Astrocyte (in vitro differentiated cells and primary cell): ENCODE results near the gene PLD6. TPM values are rescaled to one million over a fixed set of nuclear protein-coding genes. Genes with fewer than 3 reads are reported as not detected.
"Not testable (repeated sequence)": the region's sequence is repeated elsewhere in the genome, so short reads cannot be mapped to it uniquely, and the experiment has no call there.

Source experiments
- DNase-seq: peaks from one replicate; pipeline ENCODE4 v3.0.0-alpha.2; 2010; ENCODE audit warnings: low read depth
- FAIRE-seq: peaks from 2 replicates; lab custom pipeline; 2011; peaks lifted over from hg19 to GRCh38; lab: Jason Lieb, UNC
- H2AFZ ChIP-seq: 2 replicates; pipeline ENCODE4 v1.6.0; 2012; ENCODE audit warnings: low read depth, low read length, inconsistent platforms
- H3K27ac ChIP-seq: 2 replicates; pipeline ENCODE4 v1.5.1; 2011; ENCODE audit warnings: low read depth, low read length, inconsistent platforms
- H3K27me3 ChIP-seq: 2 replicates; pipeline ENCODE4 v1.6.0; 2011; ENCODE audit warnings: low read length, inconsistent platforms; ENCODE audit not compliant: insufficient read depth
- H3K36me3 ChIP-seq: 2 replicates; pipeline ENCODE4 v1.5.1; 2011; ENCODE audit warnings: low read length, inconsistent platforms; ENCODE audit not compliant: insufficient read depth
- H3K4me1 ChIP-seq: 2 replicates; pipeline ENCODE4 v1.5.1; 2011; ENCODE audit warnings: low read length, inconsistent platforms; ENCODE audit not compliant: insufficient read depth
- H3K4me2 ChIP-seq: 2 replicates; pipeline ENCODE4 v1.6.0; 2012; ENCODE audit warnings: low read length, inconsistent platforms
- H3K4me3 ChIP-seq: 2 replicates; pipeline ENCODE4 v1.5.1; 2011; ENCODE audit warnings: low read depth, mild to moderate bottlenecking, low read length, inconsistent platforms; ENCODE audit not compliant: insufficient read depth
- H3K79me2 ChIP-seq: 2 replicates; pipeline ENCODE4 v1.6.0; 2012; ENCODE audit warnings: mild to moderate bottlenecking, low read length, inconsistent platforms; ENCODE audit not compliant: insufficient read depth
- H3K9ac ChIP-seq: 2 replicates; pipeline ENCODE4 v1.6.0; 2012; ENCODE audit warnings: mild to moderate bottlenecking, low read length, inconsistent platforms
- H3K9me3 ChIP-seq: 2 replicates; pipeline ENCODE4 v1.5.1; 2012; ENCODE audit warnings: low read depth, mild to moderate bottlenecking, low read length, inconsistent platforms; ENCODE audit not compliant: insufficient read depth
- H4K20me1 ChIP-seq: 2 replicates; pipeline ENCODE4 v1.6.0; 2012; ENCODE audit warnings: low read length, inconsistent platforms; ENCODE audit not compliant: insufficient read depth
- H3K27ac Mint-ChIP-seq: one replicate; pipeline ENCODE4 v1.8.0; 2021; ENCODE audit warnings: mild to moderate bottlenecking, mixed read lengths; ENCODE audit not compliant: unreplicated experiment
- H3K27me3 Mint-ChIP-seq: one replicate; pipeline ENCODE4 v1.8.0; 2021; ENCODE audit warnings: low read depth, mixed read lengths; ENCODE audit not compliant: unreplicated experiment
- H3K36me3 Mint-ChIP-seq: one replicate; pipeline ENCODE4 v1.8.0; 2021; ENCODE audit warnings: low read depth, mixed read lengths; ENCODE audit not compliant: unreplicated experiment
- H3K4me1 Mint-ChIP-seq: one replicate; pipeline ENCODE4 v1.8.0; 2021; ENCODE audit warnings: low read depth, mixed read lengths; ENCODE audit not compliant: unreplicated experiment
- H3K4me3 Mint-ChIP-seq: one replicate; pipeline ENCODE4 v1.8.0; 2021; ENCODE audit warnings: mild to moderate bottlenecking, moderate library complexity, mixed read lengths; ENCODE audit not compliant: unreplicated experiment
- H3K9me3 Mint-ChIP-seq: one replicate; pipeline ENCODE4 v1.8.0; 2021; ENCODE audit warnings: mild to moderate bottlenecking, mixed read lengths; ENCODE audit not compliant: unreplicated experiment
- EZH2 ChIP-seq: IDR thresholded peaks from 2 replicates; pipeline ENCODE4 v1.6.1; 2012; ENCODE audit warnings: mild to moderate bottlenecking, low read length, inconsistent platforms; ENCODE audit not compliant: insufficient read depth
- total RNA-seq: library from RNA; stranded (reverse); gene quantifications from 2 replicates; pipeline ENCODE4 v1.2.1, GENCODE V29; 2021
- TF ChIP-seq, protein P1 (sequence below): IDR thresholded peaks from 2 replicates; pipeline ENCODE4 v1.5.1; 2011; ENCODE audit warnings: low read depth, mild to moderate bottlenecking, inconsistent platforms, low read length, moderate library complexity; ENCODE audit not compliant: insufficient read depth

Gene PLD6
- total RNA-seq, 1 donor from 2014 or later: 0.64 TPM

DNA sequence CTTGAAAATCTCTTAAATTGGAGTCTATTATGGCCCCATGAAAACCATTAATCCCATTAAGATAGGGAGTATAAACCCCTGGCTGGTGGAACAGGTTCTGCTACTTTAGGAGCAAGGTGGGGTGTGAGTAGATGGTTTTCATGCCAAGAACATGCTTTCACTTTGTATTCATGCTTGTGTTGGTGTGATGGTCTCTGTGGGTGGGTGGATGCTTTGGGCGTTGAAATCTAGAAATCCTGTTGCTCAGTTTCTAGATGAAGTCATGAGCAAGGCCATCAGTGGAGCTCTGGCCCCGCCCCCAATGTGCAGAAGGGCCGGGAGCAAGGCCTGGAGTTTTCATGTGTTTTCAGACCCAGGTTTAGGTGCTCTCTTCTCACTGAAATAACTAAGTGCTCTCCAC lies 20.1 kb downstream of the PLD6 start:
- Mint-ChIP-seq H3K27me3 (no peaks in the 10 kb centered on the region), H3K4me1 (peaks cover 39% of the 10 kb centered on the region), H3K27ac (peak overlapping the region; percentile 14), H3K36me3 (peaks cover 20% of the 10 kb centered on the region), H3K4me3 (no peak overlapping the region), H3K9me3 (no peaks in the 10 kb centered on the region)
- peaks cover 9% of the 10 kb centered on the region for H4K20me1 ChIP-seq
- H3K4me1 ChIP-seq: peaks cover 19% of the 10 kb centered on the region
- no peak overlapping the region for H3K27ac ChIP-seq
- peaks cover 35% of the 10 kb centered on the region for H3K36me3 ChIP-seq
- FAIRE-seq: no peak
- no peak overlapping the region for H3K4me3 ChIP-seq
- H3K79me2 ChIP-seq: no peaks in the 10 kb centered on the region
- DNase-seq: no peak
- no peak overlapping the region for H2AFZ ChIP-seq
- TF ChIP-seq, protein P1, sequence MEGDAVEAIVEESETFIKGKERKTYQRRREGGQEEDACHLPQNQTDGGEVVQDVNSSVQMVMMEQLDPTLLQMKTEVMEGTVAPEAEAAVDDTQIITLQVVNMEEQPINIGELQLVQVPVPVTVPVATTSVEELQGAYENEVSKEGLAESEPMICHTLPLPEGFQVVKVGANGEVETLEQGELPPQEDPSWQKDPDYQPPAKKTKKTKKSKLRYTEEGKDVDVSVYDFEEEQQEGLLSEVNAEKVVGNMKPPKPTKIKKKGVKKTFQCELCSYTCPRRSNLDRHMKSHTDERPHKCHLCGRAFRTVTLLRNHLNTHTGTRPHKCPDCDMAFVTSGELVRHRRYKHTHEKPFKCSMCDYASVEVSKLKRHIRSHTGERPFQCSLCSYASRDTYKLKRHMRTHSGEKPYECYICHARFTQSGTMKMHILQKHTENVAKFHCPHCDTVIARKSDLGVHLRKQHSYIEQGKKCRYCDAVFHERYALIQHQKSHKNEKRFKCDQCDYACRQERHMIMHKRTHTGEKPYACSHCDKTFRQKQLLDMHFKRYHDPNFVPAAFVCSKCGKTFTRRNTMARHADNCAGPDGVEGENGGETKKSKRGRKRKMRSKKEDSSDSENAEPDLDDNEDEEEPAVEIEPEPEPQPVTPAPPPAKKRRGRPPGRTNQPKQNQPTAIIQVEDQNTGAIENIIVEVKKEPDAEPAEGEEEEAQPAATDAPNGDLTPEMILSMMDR: no peak
- no peak for TF ChIP-seq EZH2
- H3K27me3 ChIP-seq: no peaks in the 10 kb centered on the region
- H3K9me3 ChIP-seq: no peaks in the 10 kb centered on the region
- H3K9ac ChIP-seq: no peak overlapping the region
- no peak overlapping the region for H3K4me2 ChIP-seq

DNA sequence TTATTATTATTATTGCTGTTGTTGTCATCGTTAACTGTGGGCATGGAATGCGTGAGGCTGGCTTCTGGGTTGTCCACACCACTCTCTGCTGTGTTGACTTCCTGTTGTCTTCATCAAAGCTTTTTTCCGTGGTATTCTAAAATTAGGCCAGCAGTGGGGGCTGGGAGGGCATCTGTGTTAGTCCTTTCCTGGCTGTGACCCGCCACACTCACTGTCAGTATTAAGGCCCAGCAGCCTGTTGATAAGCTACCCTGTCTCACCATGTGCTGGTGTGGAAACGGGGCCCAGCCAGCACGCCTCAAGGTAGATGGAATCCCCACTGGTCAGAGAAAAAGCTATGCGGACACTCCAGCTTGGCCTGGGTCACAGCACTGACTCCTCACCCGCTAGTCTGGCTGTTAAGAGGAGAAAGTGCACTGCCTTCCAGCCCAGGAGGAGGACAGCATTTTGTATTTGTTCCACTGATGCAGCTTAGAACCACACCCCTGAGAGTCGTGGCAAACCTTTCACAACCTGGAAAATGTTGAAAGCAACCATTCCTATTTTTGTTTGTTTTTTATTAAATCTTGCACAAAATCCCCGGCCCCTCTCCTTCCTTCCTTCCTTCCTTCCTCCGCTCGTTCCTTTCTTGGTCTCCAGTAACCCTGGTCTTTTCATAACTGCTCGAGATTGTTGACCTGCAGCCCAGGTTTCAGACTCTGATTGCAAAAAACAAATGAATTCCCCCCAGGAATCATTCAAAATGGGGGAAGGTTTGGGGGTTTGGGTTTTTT lies 21.0 kb downstream of the PLD6 start:
- H3K27ac ChIP-seq, H3K27me3 Mint-ChIP-seq: not testable (repeated sequence)
- H3K36me3 ChIP-seq: peaks cover 40% of the 10 kb centered on the region

DNA sequence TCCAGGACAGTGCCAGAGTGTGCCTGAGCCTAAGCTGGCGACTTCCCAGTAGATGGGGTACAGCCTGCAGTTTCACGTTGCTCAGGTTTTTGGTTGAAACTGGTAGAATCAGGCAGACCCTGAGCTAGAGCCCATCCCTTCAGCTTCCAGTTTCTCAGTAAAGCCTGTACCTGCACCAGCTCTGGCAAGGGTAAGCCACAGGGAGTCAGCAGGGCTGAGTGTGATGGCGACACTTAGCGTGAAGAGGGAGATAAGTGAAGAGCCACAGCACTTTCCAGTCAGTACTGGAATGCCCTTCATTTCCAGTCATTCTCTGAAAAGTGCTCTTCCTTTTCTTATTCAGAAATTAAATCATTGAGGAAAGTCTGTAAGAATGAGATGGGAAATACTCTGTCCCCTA lies 22.4 kb downstream of the PLD6 start:
- Histone ChIP-seq H3K36me3 (peaks cover 46% of the 10 kb centered on the region), H3K9me3 (no peaks in the 10 kb centered on the region), H3K27ac (no peak overlapping the region), H3K4me3 (no peak overlapping the region), H2AFZ (no peak overlapping the region), H3K27me3 (no peaks in the 10 kb centered on the region), H3K4me2 (no peak overlapping the region), H3K79me2 (no peaks in the 10 kb centered on the region), H3K4me1 (peaks cover 5% of the 10 kb centered on the region), H3K9ac (no peak overlapping the region), H4K20me1 (peaks cover 23% of the 10 kb centered on the region)
- TF ChIP-seq, protein P1: no peak
- TF ChIP-seq EZH2: no peak
- Mint-ChIP-seq H3K9me3 (no peaks in the 10 kb centered on the region), H3K36me3 (peaks cover 29% of the 10 kb centered on the region), H3K27ac (no peak overlapping the region), H3K4me3 (no peak overlapping the region), H3K4me1 (peaks cover 27% of the 10 kb centered on the region), H3K27me3 (no peaks in the 10 kb centered on the region)
- DNase-seq: no peak
- FAIRE-seq: no peak

More for the DNA sequence above, 21.0 kb downstream of the PLD6 start:
- DNase-seq, H3K4me3 ChIP-seq, H3K79me2 ChIP-seq, FAIRE-seq, H2AFZ ChIP-seq, H3K9me3 Mint-ChIP-seq, H3K9ac ChIP-seq, H3K4me2 ChIP-seq, H3K27ac Mint-ChIP-seq, H3K27me3 ChIP-seq, H3K4me3 Mint-ChIP-seq, H3K9me3 ChIP-seq: not testable (repeated sequence)
- Mint-ChIP-seq H3K4me1 (peaks cover 31% of the 10 kb centered on the region), H3K36me3 (peaks cover 26% of the 10 kb centered on the region)
- Histone ChIP-seq H4K20me1 (peaks cover 17% of the 10 kb centered on the region), H3K4me1 (peaks cover 11% of the 10 kb centered on the region)
